ENCODE results near the gene KCNC1.

The KCNC1 gene

GRCh38 chr11:17702876-17703275, 31.7 kb upstream of the KCNC1 start (continued):
- no peak for TF ChIP-seq ISL1 (CRISPR knock-in tag; IDR thresholded peaks at IDR 0.05)
- TF ChIP-seq ZNF70 (CRISPR knock-in tag; IDR thresholded peaks at IDR 0.05) = no peak

GRCh38 chr11:17703951-17704350, 30.6 kb upstream of the KCNC1 start:
- TF ChIP-seq ESRRG (CRISPR knock-in tag; IDR thresholded peaks at IDR 0.05) (no peak), TCF4 (CRISPR knock-in tag; IDR thresholded peaks at IDR 0.05; ENCODE audit: borderline replicate concordance) (no peak), PPARA (CRISPR knock-in tag; IDR thresholded peaks at IDR 0.05; ENCODE audit: borderline replicate concordance) (no peak), BACH2 (CRISPR knock-in tag; IDR thresholded peaks at IDR 0.05; ENCODE audit: borderline replicate concordance) (no peak), CREB5 (CRISPR knock-in tag; IDR thresholded peaks at IDR 0.05; ENCODE audit: low read depth) (no peak), POU6F1 (CRISPR knock-in tag; IDR thresholded peaks at IDR 0.05; ENCODE audit: borderline replicate concordance, low read depth) (no peak), CSDC2 (CRISPR knock-in tag; IDR thresholded peaks at IDR 0.05) (no peak), ZNF70 (CRISPR knock-in tag; IDR thresholded peaks at IDR 0.05) (no peak), ARNTL (CRISPR knock-in tag; IDR thresholded peaks at IDR 0.05; ENCODE audit: borderline replicate concordance, low read depth) (no peak), ZFP30 (CRISPR knock-in tag; IDR thresholded peaks at IDR 0.05) (no peak), ISL1 (CRISPR knock-in tag; IDR thresholded peaks at IDR 0.05) (no peak), ZFP3 (CRISPR knock-in tag; IDR thresholded peaks at IDR 0.05) (no peak), GLIS3 (CRISPR knock-in tag; IDR thresholded peaks at IDR 0.05) (no peak), ZNF565 (CRISPR knock-in tag; conservative IDR thresholded peaks at IDR 0.05; ENCODE audit: low read depth) (no peak), CSRNP3 (CRISPR knock-in tag; IDR thresholded peaks at IDR 0.05) (no peak)
- TF ChIP-seq, protein P1, sequence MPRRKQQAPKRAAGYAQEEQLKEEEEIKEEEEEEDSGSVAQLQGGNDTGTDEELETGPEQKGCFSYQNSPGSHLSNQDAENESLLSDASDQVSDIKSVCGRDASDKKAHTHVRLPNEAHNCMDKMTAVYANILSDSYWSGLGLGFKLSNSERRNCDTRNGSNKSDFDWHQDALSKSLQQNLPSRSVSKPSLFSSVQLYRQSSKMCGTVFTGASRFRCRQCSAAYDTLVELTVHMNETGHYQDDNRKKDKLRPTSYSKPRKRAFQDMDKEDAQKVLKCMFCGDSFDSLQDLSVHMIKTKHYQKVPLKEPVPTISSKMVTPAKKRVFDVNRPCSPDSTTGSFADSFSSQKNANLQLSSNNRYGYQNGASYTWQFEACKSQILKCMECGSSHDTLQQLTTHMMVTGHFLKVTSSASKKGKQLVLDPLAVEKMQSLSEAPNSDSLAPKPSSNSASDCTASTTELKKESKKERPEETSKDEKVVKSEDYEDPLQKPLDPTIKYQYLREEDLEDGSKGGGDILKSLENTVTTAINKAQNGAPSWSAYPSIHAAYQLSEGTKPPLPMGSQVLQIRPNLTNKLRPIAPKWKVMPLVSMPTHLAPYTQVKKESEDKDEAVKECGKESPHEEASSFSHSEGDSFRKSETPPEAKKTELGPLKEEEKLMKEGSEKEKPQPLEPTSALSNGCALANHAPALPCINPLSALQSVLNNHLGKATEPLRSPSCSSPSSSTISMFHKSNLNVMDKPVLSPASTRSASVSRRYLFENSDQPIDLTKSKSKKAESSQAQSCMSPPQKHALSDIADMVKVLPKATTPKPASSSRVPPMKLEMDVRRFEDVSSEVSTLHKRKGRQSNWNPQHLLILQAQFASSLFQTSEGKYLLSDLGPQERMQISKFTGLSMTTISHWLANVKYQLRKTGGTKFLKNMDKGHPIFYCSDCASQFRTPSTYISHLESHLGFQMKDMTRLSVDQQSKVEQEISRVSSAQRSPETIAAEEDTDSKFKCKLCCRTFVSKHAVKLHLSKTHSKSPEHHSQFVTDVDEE (CRISPR knock-in tag; IDR thresholded peaks at IDR 0.05) = no peak
- peak; percentile 66; the same call in 2 of the 3 replicates for ATAC-seq

DNA sequence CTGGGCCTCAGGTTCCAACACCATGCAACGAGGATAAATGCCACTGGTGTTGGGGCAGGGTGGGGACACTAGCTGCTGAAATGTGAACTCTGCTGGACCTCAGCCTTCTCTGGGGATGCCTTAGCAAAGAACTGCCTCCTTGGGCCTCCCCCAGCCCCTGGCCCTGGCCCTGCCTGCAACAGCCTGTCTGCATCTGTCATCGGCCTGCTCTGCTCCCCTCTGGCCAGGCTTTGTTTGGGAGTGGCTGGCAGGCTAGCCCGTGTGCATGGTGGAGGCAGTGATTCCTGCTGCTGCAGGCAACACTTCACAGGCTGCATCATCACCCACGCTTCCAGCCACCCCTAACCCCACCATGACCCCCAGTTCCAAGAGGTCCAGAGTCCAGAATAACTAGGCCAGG, 26.8 kb upstream of the KCNC1 start:
- no peak for ATAC-seq
- TF ChIP-seq BACH2 (CRISPR knock-in tag; IDR thresholded peaks at IDR 0.05; ENCODE audit: borderline replicate concordance) = no peak
- no peak for TF ChIP-seq ZNF70 (CRISPR knock-in tag; IDR thresholded peaks at IDR 0.05)
- no peak for TF ChIP-seq SNAI2 (CRISPR knock-in tag; IDR thresholded peaks at IDR 0.05)
- no peak for TF ChIP-seq ZFP3 (CRISPR knock-in tag; IDR thresholded peaks at IDR 0.05)
- TF ChIP-seq CREB5 (CRISPR knock-in tag; IDR thresholded peaks at IDR 0.05; ENCODE audit: low read depth) = no peak
- no peak for TF ChIP-seq CSDC2 (CRISPR knock-in tag; IDR thresholded peaks at IDR 0.05)
- no peak for TF ChIP-seq ESRRG (CRISPR knock-in tag; IDR thresholded peaks at IDR 0.05)
- TF ChIP-seq ISL1 (CRISPR knock-in tag; IDR thresholded peaks at IDR 0.05) = no peak
- TF ChIP-seq ZC3H10 (CRISPR knock-in tag; IDR thresholded peaks at IDR 0.05) = no peak
- no peak for TF ChIP-seq ZNF8 (CRISPR knock-in tag; IDR thresholded peaks at IDR 0.05)
- TF ChIP-seq OSR1 (CRISPR knock-in tag; IDR thresholded peaks at IDR 0.05) = no peak
- TF ChIP-seq GLIS3 (CRISPR knock-in tag; IDR thresholded peaks at IDR 0.05) = no peak
- TF ChIP-seq PPARA (CRISPR knock-in tag; IDR thresholded peaks at IDR 0.05; ENCODE audit: borderline replicate concordance) = no peak
- no peak for TF ChIP-seq ARNTL (CRISPR knock-in tag; IDR thresholded peaks at IDR 0.05; ENCODE audit: borderline replicate concordance, low read depth)
- TF ChIP-seq ZNF565 (CRISPR knock-in tag; conservative IDR thresholded peaks at IDR 0.05; ENCODE audit: low read depth) = no peak
- no peak for TF ChIP-seq TCF4 (CRISPR knock-in tag; IDR thresholded peaks at IDR 0.05; ENCODE audit: borderline replicate concordance)
